IPS-NIHi7 (cell line): Measurements from ENCODE around the gene CYTH1.

ENCODE experiments used
- DNase-seq: peaks from one replicate; pipeline ENCODE4 v3.0.0; 2012; ENCODE audit warnings: mixed read lengths; ENCODE audit errors: extremely low spot score

CYTH1 gene

GRCh38 chr17:78716292-78716691, 65.8 kb downstream of the CYTH1 start:
- no peak for DNase-seq

- DNase-seq = no peak
These were observed 66.2 kb downstream of the CYTH1 start for GRCh38 chr17:78715876-78716275.

- DNase-seq = no peak
These were observed 66.9 kb downstream of the CYTH1 start for GRCh38 chr17:78715000-78715771.

DNA sequence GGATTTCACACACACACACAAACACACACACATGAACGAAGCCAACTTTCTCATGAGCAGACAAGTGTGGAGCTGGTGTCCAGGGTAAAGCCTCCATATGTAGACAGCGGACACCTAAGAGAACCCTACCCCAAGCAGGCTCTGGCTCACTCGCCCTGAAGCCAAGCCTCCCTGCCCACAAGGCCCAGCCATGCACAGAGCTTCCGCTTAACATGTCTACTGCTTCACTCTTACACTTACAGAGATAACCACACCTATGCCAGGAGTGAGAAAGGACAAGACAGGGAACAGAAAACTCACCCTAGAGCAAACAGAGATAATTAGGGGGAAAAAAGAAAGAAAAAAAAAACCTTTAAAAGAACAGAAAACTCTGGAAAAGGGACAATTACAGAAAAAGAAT, 67.5 kb downstream of the CYTH1 start:
- DNase-seq = no peak

GRCh38 chr17:78712043-78712442, 70.0 kb downstream of the CYTH1 start:
- DNase-seq = no peak

GRCh38 chr17:78710607-78711006, 71.5 kb downstream of the CYTH1 start:
- no peak for DNase-seq

GRCh38 chr17:78709751-78710181, 72.3 kb downstream of the CYTH1 start:
- DNase-seq = no peak

DNA sequence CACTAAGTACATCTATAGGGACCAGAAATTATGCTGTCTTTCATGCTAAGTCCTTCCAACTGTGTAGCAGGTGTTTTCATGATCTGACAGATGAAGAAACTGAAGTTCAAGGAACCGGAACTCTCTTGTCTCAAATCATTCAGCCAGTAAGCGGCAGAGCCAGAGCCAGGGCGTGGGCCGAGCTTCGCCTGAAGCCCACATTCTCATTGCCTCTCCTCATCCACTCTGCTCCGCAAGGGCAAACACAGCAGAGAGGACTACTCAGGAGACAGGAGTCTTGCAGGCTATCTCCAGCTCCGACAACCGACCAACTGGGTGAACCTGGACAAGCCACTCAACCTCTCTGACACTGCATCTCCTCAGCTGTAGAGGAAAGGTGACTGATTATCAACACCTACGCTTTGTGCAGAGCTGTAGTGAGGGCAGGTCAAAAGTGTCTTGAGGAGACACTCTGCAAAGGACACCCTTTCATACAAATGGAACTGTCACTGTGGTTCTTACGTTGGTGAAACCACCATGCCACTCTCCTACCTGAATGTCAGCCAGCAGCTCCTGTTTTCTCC, 72.9 kb downstream of the CYTH1 start:
- no peak for DNase-seq

- DNase-seq = peak; percentile 93
These were observed 73.5 kb downstream of the CYTH1 start for GRCh38 chr17:78708510-78708973.

- no peak for DNase-seq
These were observed 74.2 kb downstream of the CYTH1 start for GRCh38 chr17:78707923-78708322.

GRCh38 chr17:78707016-78707415, 75.1 kb downstream of the CYTH1 start:
- DNase-seq = no peak

DNA sequence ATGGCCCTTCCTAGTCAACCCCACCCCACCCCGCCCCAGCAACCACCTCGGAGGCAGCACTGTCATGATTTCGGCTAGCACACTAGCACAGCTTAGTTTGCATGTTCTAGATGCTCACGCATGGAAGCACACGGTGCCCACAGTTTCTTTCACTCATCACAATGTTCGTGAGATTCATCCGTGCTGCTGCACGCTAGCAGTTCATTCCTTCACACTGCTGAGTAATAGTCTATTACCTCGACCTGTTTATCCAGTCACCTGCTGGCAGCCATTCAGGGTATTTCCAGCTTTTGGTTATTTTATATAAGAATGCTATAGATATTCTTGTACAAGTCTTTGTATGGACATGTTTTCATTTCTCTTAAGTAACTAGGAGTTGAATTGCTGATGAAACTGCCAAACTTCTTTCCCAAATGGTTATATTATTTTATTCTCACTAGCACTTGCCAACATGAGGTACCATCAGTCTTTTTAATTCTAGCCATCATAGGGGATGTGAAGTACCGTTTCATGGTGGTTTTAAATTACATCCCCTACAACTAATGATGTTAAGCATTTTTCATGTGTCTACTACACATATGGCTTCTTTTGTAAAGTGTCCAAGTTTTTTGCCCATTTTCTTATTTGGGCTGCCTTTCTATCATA, 75.7 kb downstream of the CYTH1 start:
- no peak for DNase-seq

- no peak for DNase-seq
These were observed 77.0 kb downstream of the CYTH1 start for GRCh38 chr17:78705071-78705470.

GRCh38 chr17:78704594-78704993, 77.5 kb downstream of the CYTH1 start:
- DNase-seq = no peak

DNA sequence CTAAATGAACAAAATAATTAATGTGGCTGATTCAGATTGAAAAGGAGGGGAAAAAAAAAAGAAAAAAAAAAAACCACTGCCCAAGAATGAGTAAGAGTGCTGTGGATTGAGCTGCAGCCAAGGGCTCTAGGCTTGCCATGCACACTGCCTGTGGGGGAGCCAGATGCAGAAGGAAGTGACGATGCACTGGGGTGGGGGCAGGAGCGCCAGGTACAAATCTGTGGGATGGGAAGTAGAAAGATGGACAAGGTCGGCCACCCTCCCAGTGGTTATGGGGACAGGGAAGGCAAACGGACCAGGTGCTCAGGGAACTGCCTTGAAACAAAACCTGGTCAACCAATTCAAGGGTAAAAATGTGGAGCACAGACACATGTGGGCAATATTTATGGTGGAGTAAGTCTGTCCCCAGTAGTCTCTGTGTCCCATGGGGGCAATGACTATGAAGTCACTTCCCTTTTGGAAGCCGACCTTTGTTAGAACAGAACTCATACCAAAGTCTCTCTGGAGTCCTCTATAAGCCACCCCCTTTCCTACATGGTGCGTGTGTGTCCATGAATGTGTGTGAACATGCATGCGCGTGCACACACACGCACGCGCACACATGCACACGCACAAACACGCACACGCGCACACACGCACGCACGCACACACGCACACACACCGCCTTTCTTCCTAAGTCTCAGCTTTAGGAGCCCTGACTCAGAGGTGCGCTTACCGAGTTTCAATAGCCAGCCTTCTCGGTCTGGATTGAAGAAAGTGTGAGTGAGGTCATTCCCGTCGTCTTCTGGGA, 84.3 kb downstream of the CYTH1 start:
- DNase-seq = no peak

DNA sequence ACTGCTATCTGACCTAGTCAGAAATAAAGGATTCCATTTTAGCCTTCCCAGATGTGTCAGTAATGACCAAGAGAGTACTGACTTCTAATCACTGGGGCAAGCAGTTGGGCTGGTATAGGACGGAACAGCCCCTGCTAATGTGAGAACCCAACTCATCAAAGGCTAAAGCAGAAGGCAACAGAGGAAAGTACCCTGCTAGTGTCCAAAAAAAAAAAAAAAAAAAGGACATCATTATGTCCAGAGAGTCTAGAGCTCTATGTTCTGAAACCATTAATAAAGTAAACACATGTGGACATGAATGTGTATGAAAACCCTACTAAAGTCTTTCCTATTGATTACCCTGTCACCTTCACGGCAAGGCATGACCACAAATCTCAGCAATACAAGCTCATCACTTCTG, 85.0 kb downstream of the CYTH1 start:
- DNase-seq = no peak

DNA sequence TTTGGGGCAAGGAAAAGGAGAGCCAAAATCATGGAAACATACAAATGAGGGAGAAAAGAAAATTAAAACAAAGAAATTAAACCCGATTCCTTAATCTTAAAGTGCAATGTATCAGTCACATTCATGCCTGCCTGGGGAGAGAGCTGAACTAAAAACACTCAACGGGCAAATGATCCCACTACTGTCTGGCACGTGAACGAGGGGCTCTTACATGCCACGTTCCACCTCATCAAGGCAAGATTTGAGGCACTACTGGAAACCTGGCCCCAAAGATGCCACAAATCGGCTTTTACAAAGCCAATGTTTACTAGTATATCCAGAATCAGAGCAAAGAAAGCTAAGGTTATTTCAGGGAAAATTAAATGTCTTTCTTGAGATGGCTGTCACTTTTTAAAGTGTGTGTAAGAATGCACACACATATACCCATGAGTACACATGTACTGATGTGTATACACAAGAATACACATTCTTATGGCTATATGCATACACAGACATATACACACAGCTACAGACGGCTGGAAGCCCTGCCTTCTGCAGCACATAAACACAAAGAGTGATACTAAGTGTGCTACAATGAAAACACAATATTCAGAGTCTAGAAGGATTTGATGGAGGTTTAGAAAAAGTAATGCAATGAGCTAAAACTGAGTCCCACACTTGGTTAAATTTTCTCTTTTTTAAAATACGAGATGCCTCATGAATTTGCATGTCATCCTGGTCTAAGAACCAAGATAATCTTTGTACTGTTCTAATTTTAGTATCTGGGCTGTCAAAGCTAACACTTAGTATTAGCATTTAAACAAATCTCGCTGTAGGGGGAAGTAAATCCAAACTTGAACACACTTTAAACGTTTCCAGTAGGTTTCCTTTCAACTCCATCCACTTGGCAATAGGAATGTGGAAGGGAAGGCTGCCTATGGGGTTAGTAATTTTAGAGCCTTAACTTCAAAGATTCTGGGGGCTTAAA, 85.8 kb downstream of the CYTH1 start:
- DNase-seq = no peak

DNA sequence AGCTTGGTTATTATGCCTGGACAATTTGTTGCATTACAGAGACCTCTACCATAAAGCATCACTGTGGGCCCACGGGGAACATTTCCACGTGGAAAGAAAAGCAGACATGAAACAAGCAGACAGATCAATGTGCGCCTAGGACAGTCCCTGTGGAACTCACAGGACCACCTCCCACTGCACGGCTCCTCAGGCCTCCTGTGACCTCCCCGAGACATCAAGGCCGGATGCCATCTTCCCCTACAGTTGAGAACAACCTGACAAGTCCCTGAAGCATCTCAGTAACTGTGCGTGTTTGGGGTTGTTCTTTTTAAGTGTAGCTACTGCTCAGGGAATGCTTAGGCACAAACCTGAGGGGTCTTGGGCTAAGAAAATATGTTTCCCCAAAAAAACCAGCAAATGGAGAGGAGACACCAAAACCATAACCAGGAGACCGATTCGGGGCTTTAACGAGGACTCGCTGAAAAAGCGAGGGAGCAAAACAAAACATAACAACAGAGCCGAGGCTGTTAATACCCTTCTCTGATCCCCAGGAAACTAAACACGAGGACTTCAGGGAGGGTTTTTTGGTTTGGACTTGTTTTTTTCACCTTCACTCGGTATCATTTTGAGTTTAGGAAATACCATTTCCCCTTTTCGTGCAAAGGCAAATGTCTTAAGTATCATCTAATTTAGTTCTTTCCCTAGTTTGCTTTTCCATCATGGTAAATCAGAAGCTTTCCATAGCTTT, 87.1 kb downstream of the CYTH1 start:
- DNase-seq = no peak

DNA sequence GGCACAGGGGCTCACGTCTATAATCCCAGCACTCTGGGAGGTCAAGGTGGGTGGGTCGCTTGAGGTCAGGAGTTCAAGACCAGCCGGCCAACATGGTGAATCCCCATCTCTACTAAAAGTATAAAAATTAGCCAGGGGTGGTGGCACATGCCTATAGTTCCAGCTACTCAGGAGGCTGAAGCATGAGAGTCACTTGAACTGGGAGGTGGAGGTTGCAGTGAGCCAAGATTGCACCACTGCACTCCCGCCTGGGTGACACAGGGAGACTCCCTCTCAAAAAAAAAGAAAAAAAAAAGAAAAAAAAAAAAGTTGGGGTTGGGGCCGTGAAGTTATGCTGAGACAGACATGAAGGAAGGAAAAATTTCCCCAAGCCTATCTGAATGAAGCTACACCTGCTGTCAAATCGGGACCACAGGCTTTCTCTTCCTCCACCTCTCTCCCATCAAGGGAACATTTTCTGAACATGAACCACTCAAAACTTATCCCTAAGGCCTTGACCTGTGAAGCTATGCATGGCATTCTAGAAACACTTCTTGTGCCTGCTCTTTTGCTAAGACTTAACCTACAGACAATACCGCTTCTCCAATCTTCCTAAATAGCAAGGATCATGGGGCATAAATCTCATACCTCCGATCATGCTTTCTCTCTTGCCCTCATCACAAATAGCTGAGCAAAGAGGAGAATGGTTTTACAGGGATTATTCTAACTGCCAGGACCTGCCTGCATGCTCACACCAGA, 88.6 kb downstream of the CYTH1 start:
- no peak for DNase-seq
